SKM-1 treated with dmso at 0.1 percent for 144 hours (cell line): ENCODE measurements around the gene KIF14.

ENCODE experiments used
- DNase-seq: peaks from one replicate; lab custom pipeline; 2025; ENCODE audit not compliant: unreplicated experiment; lab: John Stamatoyannopoulos, UW

Gene KIF14

GRCh38 chr1:200620273-200621131 is at the start of gene KIF14:
Gene KIF14 (minus strand): TSS chr1:200620751. CDS start chr1:200618723, 2,028 bp downstream.
- DNase-seq, result peak; percentile 99

GRCh38 chr1:200669314-200670241 is 49.0 kb upstream of the KIF14 start, which contains the start of gene DDX59:
Gene DDX59 (minus strand): TSS chr1:200669907. CDS start chr1:200666740, 3,167 bp downstream.
- DNase-seq, result peak; percentile 94

- DNase-seq, result no peak
These were observed 48.2 kb upstream of the KIF14 start for GRCh38 chr1:200668514-200669313.

GRCh38 chr1:200666309-200666708 is 45.8 kb upstream of the KIF14 start:
- no peak for DNase-seq

GRCh38 chr1:200665861-200666260 is 45.3 kb upstream of the KIF14 start:
- no peak for DNase-seq

GRCh38 chr1:200660719-200661118 is 40.2 kb upstream of the KIF14 start:
- no peak for DNase-seq

- no peak for DNase-seq
These were observed 38.7 kb upstream of the KIF14 start for GRCh38 chr1:200659269-200659668.

- DNase-seq, result no peak
These were observed 37.7 kb upstream of the KIF14 start for GRCh38 chr1:200658037-200658818.

GRCh38 chr1:200654660-200655059 is 34.1 kb upstream of the KIF14 start:
- no peak for DNase-seq

GRCh38 chr1:200653022-200653462 is 32.5 kb upstream of the KIF14 start:
- no peak for DNase-seq

- no peak for DNase-seq
These were observed 31.8 kb upstream of the KIF14 start for GRCh38 chr1:200652378-200652777.

GRCh38 chr1:200646515-200646914 is 26.0 kb upstream of the KIF14 start:
- DNase-seq, result no peak

GRCh38 chr1:200644021-200644420 is 23.5 kb upstream of the KIF14 start:
- DNase-seq, result no peak

- DNase-seq, result peak; percentile 94
These were observed 21.9 kb upstream of the KIF14 start for GRCh38 chr1:200642481-200642880.

- DNase-seq, result no peak
These were observed 20.4 kb upstream of the KIF14 start for GRCh38 chr1:200640963-200641401.

- no peak for DNase-seq
These were observed 19.9 kb upstream of the KIF14 start for GRCh38 chr1:200640373-200640962.

GRCh38 chr1:200638073-200638472 is 17.5 kb upstream of the KIF14 start:
- no peak for DNase-seq

- no peak for DNase-seq
These were observed 16.1 kb upstream of the KIF14 start for GRCh38 chr1:200636681-200637080.

GRCh38 chr1:200634261-200635122 is 13.9 kb upstream of the KIF14 start:
- DNase-seq, result no peak
